Activated CD8-positive, alpha-beta memory T cell treated with anti-CD3 and anti-CD28 coated beads for 48 hours (primary cell): Measurements from ENCODE around the gene FBXL17.

Experiments
- DNase-seq, 3 experiments: peaks; one replicate each; pipeline ENCODE4 v3.0.0-alpha.2; 2020; ENCODE audit warnings: low read depth in 2 of 3, low spot score in 2 of 3

FBXL17 gene

GRCh38 chr5:107958861-107959260 lies 423.0 kb downstream of the FBXL17 start:
- DNase-seq = no peak

DNA sequence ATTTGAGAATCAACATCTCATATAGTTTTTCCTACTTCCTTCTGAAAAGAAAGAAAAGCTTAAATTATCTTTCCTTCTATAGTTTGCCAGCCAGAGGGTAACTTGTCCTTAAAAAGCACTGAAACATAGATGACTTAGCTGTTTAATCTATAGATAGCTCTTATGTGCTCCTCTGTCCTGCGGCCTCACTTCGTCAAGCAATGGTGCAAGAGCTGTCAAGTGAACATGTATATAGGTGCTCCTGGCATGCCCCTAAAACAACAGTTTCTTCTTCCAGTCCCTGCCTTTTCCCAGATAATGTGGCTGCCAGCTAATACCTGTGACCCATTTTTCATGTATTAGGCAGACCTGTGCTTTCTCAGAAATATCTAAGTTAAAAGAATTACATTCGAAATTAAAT lies 423.5 kb downstream of the FBXL17 start:
- DNase-seq = no peak

DNA sequence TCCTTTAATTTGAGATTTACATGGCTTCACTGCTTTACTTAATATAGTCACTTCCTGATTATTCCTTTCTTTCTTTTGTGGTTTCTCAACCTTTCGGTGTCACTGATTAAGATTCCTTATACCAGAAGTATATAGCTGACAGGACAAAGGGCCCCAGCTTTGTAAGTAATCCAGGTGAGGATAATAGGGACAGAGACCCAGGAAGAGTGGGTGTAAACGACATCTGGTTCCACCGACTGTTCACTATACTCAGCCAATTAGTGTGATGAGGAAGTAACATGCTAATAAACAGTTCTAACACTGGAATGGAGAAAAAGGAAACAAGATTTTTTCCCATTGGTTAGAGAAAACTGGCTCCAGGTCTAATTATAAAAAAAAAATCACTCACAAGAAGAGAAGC lies 424.8 kb downstream of the FBXL17 start:
- DNase-seq = no peak

DNA sequence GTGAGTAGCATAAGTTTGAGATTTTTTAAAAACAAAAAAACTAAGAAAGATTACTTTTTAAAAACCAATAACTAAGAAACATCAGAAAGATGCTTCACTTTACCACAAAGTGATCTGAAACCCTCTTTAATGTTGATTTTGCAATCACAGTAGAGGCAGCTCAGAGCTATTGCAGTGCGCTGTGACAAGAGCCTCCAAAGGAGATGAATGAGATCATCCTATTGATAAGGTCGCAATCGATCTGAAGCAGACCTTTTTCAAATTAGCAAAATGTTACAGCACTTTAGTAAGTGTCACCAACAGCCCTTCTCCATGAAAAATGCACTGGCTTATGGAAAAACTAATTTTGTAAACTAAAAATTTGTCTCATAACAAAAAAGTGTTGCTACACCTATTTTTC lies 426.6 kb downstream of the FBXL17 start:
- no peak for DNase-seq

DNA sequence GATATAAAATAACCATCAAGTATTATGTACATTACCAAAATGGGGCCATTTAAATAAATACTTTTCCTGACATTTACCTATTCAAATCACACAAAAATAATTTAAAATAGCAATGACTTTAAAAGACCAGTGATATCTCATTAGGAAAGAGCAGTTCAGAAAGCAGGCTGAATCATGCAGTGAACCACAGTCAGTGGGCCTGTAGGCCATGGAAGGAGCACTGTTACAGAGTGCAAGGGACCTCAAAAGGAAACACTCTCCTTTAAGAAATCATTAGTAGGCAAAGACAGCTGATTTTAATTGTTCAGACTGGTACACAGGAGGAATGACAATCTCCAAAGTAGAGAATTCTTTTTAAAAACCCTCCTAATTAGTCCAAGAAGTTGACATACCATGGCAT lies 427.6 kb downstream of the FBXL17 start:
- no peak for DNase-seq

- DNase-seq = no peak
Observed at GRCh38 chr5:107952450-107952849, 429.4 kb downstream of the FBXL17 start.

GRCh38 chr5:107951309-107951708 lies 430.6 kb downstream of the FBXL17 start:
- DNase-seq = no peak

GRCh38 chr5:107950776-107951175 lies 431.1 kb downstream of the FBXL17 start:
- DNase-seq = no peak

- no peak for DNase-seq
Observed at GRCh38 chr5:107949688-107950341, 432.1 kb downstream of the FBXL17 start.

DNA sequence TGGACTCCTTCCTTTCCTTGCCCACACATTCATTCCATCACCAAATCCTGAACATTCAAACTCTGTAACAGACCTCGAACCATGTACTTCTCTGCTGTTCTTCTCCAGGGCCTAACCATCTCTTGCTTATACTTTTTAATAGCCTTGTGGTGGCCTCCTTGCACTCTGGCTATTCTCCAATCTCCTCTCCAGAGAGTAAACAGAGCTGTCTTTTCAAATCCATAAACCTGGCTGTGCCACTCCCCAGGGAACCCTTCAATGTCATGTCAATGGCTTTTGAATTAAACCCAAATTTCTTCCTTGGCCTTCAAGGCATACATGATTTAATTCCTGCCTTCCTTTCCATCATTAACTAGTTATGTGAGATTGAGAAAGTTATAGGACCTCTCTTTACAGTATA lies 433.5 kb downstream of the FBXL17 start:
- DNase-seq = no peak

DNA sequence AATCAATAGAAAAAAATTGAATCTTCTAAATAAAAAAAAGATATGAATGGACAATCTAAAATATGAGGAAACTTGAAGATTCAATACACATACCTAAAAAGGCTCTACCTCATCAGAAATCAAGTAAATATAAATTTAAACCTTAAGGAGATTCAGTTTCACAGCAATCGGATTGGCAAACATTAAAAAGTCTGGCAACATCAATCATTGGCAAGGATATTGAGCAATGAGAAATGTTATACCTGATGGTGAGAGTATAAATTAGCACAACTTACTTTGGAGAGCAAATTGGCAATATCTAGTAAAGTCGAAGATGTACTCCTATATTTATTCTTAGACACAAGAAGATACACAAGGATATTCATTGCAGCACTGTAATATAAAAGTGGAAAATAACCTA lies 436.8 kb downstream of the FBXL17 start:
- no peak for DNase-seq

- no peak for DNase-seq
Observed at GRCh38 chr5:107943923-107944322, 438.0 kb downstream of the FBXL17 start.

DNA sequence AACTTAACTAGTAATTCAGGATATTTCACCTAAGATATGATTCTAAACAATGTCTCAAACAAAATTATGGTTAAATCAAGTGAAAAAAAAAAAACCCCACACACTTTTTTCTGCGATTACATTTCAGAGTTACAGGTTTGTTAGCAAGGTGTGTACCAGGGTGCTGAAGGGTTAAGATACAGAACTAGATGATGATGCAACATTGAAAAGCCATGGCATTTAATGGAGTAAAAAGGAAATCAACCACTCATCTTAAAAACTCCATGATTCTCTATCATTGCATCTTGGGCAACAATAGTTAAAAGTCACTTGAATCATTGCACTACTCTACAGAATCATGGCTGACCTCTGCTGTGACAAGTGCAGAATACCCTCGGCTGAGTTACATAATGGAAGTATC lies 440.9 kb downstream of the FBXL17 start:
- no peak for DNase-seq

DNA sequence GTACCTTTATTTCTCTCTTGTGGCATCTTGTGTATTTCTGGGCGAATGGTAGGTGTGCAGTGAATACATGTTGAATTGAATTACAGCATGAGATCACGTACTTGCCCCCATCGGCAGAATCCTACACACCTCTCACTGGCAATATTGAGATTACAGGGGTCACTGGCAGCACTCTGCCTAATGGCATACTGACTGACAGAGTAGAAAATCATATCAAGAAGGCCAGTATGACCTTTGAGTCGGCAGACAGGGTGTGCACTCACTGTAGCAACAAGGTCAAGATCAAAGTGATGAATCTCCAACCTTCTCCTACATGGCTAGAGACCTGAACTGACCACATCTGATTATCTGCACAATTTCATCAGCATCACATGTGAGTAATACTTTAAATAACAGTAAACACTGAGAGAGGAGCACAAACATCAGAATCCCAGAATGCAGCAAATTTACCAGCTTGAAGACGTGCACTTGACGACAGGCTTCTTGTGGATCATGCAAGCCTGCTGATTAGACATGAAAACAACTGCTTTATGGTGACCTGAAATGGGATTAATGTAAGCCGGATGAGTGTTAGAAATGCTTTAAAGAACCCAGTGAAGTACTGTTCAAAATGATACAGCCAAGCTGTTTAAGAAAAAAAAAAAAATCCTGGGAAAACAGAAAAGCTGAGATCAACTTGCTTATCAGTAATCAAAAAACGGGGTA lies 444.1 kb downstream of the FBXL17 start:
- no peak for DNase-seq

DNA sequence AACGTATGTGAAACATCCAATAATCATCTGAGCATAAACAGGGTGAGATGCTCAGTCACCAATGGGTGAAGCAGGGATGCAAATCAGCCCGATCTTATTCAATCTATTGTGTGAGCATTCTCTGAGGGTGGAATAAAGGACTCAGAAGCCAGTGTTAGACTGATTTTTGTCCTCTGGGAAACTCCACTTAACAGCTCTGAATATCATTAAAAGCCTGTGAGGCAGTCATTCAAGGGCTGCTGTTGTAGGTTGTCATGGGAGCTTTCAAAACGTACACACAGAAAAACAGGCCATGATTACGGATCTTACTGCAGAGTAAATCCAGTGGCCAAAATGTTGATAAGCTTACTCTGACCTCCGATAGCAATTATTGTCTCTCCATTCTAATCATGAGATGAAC lies 444.7 kb downstream of the FBXL17 start:
- no peak for DNase-seq

GRCh38 chr5:107936515-107936914 lies 445.4 kb downstream of the FBXL17 start:
- no peak for DNase-seq

DNA sequence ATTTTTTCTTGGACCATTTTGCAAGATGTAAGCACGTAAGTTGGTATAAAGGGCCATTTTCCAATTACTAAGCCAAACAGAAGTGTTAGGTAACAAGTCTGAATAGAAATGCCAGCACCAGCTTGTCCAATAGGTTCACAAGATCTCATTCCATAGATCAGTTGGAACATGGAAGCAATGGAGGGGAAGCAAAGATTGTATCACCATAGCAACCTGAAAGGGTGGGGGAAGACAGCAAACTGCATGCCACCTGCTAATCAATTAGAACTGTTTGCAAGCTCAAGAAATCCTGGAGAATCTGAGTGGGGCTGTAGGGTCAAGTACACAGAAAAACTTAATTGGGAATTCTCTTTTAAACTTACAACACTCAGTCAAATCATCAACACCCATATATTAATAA lies 446.3 kb downstream of the FBXL17 start:
- DNase-seq = no peak

GRCh38 chr5:107933326-107933725 lies 448.6 kb downstream of the FBXL17 start:
- DNase-seq = no peak

GRCh38 chr5:107930891-107931290 lies 451.0 kb downstream of the FBXL17 start:
- DNase-seq = no peak

GRCh38 chr5:107930092-107930491 lies 451.8 kb downstream of the FBXL17 start:
- no peak for DNase-seq

GRCh38 chr5:107929080-107929479 lies 452.8 kb downstream of the FBXL17 start:
- DNase-seq = no peak

GRCh38 chr5:107926121-107926520 lies 455.8 kb downstream of the FBXL17 start:
- no peak for DNase-seq

- no peak for DNase-seq
Observed at GRCh38 chr5:107925200-107925599, 456.7 kb downstream of the FBXL17 start.
